Neural progenitor cell (in vitro differentiated cells): ENCODE measurements around the gene ERICH6.

ENCODE experiments used
- EZH2 ChIP-seq: fragments of 200-600 bp; sonication (generic); IDR thresholded peaks from 2 replicates; pipeline ENCODE4 v1.6.1; 2017; ENCODE audit warnings: antibody characterized with exemption, mild to moderate bottlenecking, moderate library complexity
- TF ChIP-seq, protein P1 (sequence below): fragments of 200-600 bp; sonication (generic); IDR thresholded peaks from 2 replicates; pipeline ENCODE4 v1.5.1; 2017; ENCODE audit warnings: antibody characterized with exemption, mild to moderate bottlenecking

DNA sequence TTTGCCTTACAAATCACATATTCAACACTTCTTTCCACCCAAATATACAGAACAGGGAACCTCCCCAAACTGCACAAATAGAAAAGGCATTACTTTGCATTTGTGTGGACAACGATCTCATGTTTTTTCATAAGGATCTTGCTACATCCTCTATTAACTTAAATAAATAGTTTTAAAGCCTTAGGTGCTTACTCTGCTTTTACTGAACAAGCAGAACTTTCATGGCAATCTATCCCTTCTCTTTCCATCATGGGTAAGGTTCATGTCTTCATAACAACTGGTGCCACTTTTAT is 41.1 kb upstream of the ERICH6 start:
- TF ChIP-seq, protein P1, sequence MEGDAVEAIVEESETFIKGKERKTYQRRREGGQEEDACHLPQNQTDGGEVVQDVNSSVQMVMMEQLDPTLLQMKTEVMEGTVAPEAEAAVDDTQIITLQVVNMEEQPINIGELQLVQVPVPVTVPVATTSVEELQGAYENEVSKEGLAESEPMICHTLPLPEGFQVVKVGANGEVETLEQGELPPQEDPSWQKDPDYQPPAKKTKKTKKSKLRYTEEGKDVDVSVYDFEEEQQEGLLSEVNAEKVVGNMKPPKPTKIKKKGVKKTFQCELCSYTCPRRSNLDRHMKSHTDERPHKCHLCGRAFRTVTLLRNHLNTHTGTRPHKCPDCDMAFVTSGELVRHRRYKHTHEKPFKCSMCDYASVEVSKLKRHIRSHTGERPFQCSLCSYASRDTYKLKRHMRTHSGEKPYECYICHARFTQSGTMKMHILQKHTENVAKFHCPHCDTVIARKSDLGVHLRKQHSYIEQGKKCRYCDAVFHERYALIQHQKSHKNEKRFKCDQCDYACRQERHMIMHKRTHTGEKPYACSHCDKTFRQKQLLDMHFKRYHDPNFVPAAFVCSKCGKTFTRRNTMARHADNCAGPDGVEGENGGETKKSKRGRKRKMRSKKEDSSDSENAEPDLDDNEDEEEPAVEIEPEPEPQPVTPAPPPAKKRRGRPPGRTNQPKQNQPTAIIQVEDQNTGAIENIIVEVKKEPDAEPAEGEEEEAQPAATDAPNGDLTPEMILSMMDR = no peak
- no peak for TF ChIP-seq EZH2
